DMS53 treated with DMSO at 0.1 percent for 48 hours (cell line): ENCODE measurements around the gene SAFB.
A peak's percentile ranks its signal among the peaks of the same experiment; 100 is the strongest.

Experiments used
- DNase-seq: peaks from one replicate; lab custom pipeline; 2025; ENCODE audit not compliant: unreplicated experiment; lab: John Stamatoyannopoulos, UW

Gene SAFB

GRCh38 chr19:5664515-5664914 is 41.6 kb downstream of the SAFB start:
- DNase-seq, result no peak

GRCh38 chr19:5665781-5666513 is 43.1 kb downstream of the SAFB start:
- DNase-seq, result no peak

- no peak for DNase-seq
Measured at GRCh38 chr19:5666921-5667610, 44.2 kb downstream of the SAFB start.

- no peak for DNase-seq
Measured at GRCh38 chr19:5667751-5668271, 44.9 kb downstream of the SAFB start.

GRCh38 chr19:5669212-5669611 is 46.3 kb downstream of the SAFB start:
- no peak for DNase-seq

- DNase-seq, result no peak
Measured at GRCh38 chr19:5671600-5671999, 48.7 kb downstream of the SAFB start.

- DNase-seq, result no peak
Measured at GRCh38 chr19:5672708-5673459, 50.0 kb downstream of the SAFB start.

GRCh38 chr19:5673752-5674151 is 50.9 kb downstream of the SAFB start:
- DNase-seq, result no peak

- DNase-seq, result no peak
Measured at GRCh38 chr19:5674714-5675113, 51.8 kb downstream of the SAFB start.

- DNase-seq, result no peak
Measured at GRCh38 chr19:5676105-5676771, 53.4 kb downstream of the SAFB start.

GRCh38 chr19:5676772-5677105 is 53.9 kb downstream of the SAFB start:
- DNase-seq, result no peak

- DNase-seq, result no peak
Measured at GRCh38 chr19:5677136-5677535, 54.3 kb downstream of the SAFB start.

- DNase-seq, result no peak
Measured at GRCh38 chr19:5677580-5677979, 54.7 kb downstream of the SAFB start.

GRCh38 chr19:5678071-5678718 is 55.3 kb downstream of the SAFB start:
- DNase-seq, result no peak

- DNase-seq, result no peak
Measured at GRCh38 chr19:5679289-5680083, 56.6 kb downstream of the SAFB start.

GRCh38 chr19:5680084-5680436 is 57.2 kb downstream of the SAFB start:
- no peak for DNase-seq

- peak; percentile 90 for DNase-seq
Measured at GRCh38 chr19:5680437-5681368, 57.8 kb downstream of the SAFB start, which contains the start of the genes HSD11B1L and MICOS13. HSD11B1L (plus strand) TSS chr19:5681027; CDS start chr19:5684833, 3,806 bp downstream. MICOS13 (minus strand) TSS chr19:5680516; CDS start chr19:5680486, 30 bp downstream.

GRCh38 chr19:5681391-5682106 is 58.7 kb downstream of the SAFB start:
- DNase-seq, result no peak
